ENCODE data around the gene OR10A7. TPM values are rescaled to one million over a fixed set of nuclear protein-coding genes. Genes with fewer than 3 reads are reported as not detected.

Gene OR10A7
- total RNA-seq, 2 experiments from 2014 or later: not detected

DNA sequence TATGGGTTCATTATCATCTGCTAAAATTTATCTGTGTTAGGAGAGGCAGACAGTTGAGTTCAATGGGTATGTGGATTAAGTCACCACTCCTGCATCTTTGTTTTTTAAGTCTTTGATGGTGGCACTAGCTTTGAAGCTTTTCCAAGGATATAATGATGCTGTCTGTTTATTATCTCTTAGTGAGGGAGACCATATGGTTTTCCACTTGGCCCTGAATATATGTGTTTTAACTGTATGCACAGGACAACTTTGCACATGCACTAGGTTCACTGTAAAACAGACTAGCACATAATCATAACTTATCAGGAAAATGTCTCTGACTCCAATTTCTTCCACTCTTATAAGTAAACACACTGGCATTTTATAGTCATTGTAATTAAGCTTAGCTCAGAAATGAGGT is 32.5 kb downstream of the OR10A7 start:
- POLR2A ChIA-PET: interaction anchor here (0.6 kb wide), 1 partner anchor 13 kb away, joined by 3 read pairs; no protein-coding TSS in a partner anchor
- Mint-ChIP-seq H3K4me3 (no peak overlapping the region), H3K27me3 (peaks cover 12% of the 10 kb centered on the region), H3K36me3 (no peaks in the 10 kb centered on the region), H3K27ac (no peak overlapping the region), H3K9me3 (no peaks in the 10 kb centered on the region), H3K4me1 (ENCODE audit: low read depth) (no peaks in the 10 kb centered on the region)
- intact Hi-C loops (cut with micrococcal nuclease): no loop called here
- CTCF ChIA-PET: no interaction called here
- no peak for DNase-seq

DNA sequence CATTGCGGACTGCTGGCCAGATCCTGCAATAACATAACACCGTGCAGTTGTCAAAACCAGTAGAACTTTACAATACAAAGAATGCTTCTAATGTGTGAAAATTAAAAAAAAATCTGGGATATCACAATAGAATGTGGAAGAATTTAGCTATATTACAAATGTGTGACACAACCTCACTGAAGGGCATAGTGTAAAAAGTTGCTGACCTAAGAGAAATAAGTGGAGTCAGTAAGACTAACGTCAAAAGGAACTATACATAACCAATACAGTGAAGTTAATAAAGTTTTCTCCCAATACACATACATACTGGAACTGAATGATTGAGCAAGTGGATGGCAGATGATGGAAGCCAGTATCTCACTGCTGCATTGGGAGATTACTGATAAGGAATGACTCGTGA is 36.0 kb downstream of the OR10A7 start:
- no peak for DNase-seq
- H3K9me3 Mint-ChIP-seq: no peaks in the 10 kb centered on the region
- H3K4me1 Mint-ChIP-seq (ENCODE audit: low read depth): no peaks in the 10 kb centered on the region
- no peak overlapping the region for H3K27ac Mint-ChIP-seq
- H3K36me3 Mint-ChIP-seq: no peaks in the 10 kb centered on the region
- intact Hi-C loops (cut with micrococcal nuclease): no loop called here
- CTCF ChIA-PET: interaction anchor here (1.0 kb wide), 1 partner anchor 224 kb away, joined by 3 read pairs; no protein-coding TSS in a partner anchor
- POLR2A ChIA-PET: no interaction called here
- no peak overlapping the region for H3K4me3 Mint-ChIP-seq
- peaks cover 5% of the 10 kb centered on the region for H3K27me3 Mint-ChIP-seq

DNA sequence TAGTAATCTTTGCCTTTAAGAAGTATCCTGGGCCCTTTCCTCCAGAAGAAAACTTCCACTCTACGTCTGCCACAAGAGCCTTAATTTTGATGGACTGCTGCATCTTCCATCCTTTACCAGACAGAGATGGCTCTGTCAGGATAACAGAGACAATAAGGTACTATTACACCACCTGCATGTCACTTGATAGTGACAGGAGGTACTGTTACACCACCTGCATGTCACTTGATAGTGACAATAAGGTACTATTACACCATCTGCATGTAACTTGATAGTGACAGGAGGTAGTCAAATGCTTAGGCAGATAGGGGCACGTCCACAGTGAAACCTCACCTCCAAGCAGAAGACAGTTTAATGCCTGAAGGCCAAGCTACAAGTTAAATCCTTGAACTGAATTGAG is 37.5 kb downstream of the OR10A7 start:
- H3K36me3 Mint-ChIP-seq: no peaks in the 10 kb centered on the region
- peaks cover 5% of the 10 kb centered on the region for H3K27me3 Mint-ChIP-seq
- ChIA-PET POLR2A (no interaction called here), CTCF (no interaction called here)
- H3K4me1 Mint-ChIP-seq (ENCODE audit: low read depth): no peaks in the 10 kb centered on the region
- no peaks in the 10 kb centered on the region for H3K9me3 Mint-ChIP-seq
- intact Hi-C loops (cut with micrococcal nuclease): no loop called here
- no peak for DNase-seq
- H3K4me3 Mint-ChIP-seq: no peak overlapping the region
- H3K27ac Mint-ChIP-seq: no peak overlapping the region

Other genes with a start within 250 kb of the OR10A7 start
- gene TESPA1, start 236.3 kb upstream of the OR10A7 start, total RNA-seq: 10 to 100 TPM; 73.9 to 74.8 TPM
- not detected for gene NEUROD4, start 201.1 kb upstream of the OR10A7 start, total RNA-seq
- gene OR9K2, start 94.6 kb upstream of the OR10A7 start, total RNA-seq: not detected
- not detected for gene OR6C74, start 23.6 kb downstream of the OR10A7 start, total RNA-seq
- not detected for gene OR6C6, start 75.5 kb downstream of the OR10A7 start, total RNA-seq
- gene OR6C1, start 93.3 kb downstream of the OR10A7 start, total RNA-seq: not detected
- not detected for gene OR6C3, start 109.7 kb downstream of the OR10A7 start, total RNA-seq
- gene OR6C75, start 141.9 kb downstream of the OR10A7 start, total RNA-seq: not detected
- not detected for gene OR6C65, start 179.5 kb downstream of the OR10A7 start, total RNA-seq
- not detected for gene OR6C76, start 205.2 kb downstream of the OR10A7 start, total RNA-seq
- gene OR6C2, start 223.1 kb downstream of the OR10A7 start, total RNA-seq: not detected
- not detected for gene OR6C70, start 249.1 kb downstream of the OR10A7 start, total RNA-seq